GM21529 (cell line): ENCODE results near the gene VPS51.

Experiments
- ATAC-seq: cut with Tn5 transposase; IDR thresholded peaks from one replicate; pipeline ENCODE4 v1.9.1; 2021; ENCODE audit not compliant: unreplicated experiment

VPS51 gene

DNA sequence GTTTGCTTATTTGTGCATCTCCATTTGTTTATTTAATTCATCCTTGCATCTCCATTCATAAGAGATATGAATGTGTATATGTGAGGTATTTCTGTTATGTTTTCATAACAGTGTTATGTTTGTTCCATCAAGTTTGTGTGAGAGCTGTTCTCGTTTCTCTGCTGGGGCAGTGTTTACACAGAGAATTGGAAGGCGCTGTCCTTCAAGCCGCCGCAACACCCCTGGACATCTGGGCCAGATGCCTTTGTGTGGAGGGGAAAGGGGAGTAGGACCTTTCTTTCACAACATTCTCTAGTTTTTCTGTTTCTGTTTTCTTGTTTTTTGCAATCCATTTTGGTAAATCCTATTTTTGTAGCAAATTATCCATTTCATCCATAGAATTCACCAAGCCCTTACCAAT, 8.6 kb downstream of the VPS51 start:
- no peak for ATAC-seq

DNA sequence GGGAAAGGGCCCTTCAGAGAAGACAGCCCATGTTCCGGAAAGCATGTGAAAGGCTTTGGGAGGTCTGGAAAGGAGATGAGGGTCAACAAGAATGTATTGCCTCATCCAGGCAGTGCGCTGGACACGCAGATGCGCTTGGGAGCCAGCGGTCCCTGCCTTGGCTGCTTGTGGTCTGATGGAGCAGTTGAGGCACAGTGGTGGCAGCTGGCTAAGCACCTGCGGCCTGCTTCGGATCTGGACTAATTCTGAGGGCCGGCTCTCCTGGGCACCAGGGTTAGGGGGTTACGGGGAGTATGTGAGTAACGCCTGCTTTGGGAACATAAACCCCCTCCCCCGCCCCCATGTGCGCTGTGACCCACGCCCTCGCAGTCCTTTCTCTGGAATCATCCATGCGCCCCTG, 11.1 kb downstream of the VPS51 start:
- ATAC-seq: no peak

DNA sequence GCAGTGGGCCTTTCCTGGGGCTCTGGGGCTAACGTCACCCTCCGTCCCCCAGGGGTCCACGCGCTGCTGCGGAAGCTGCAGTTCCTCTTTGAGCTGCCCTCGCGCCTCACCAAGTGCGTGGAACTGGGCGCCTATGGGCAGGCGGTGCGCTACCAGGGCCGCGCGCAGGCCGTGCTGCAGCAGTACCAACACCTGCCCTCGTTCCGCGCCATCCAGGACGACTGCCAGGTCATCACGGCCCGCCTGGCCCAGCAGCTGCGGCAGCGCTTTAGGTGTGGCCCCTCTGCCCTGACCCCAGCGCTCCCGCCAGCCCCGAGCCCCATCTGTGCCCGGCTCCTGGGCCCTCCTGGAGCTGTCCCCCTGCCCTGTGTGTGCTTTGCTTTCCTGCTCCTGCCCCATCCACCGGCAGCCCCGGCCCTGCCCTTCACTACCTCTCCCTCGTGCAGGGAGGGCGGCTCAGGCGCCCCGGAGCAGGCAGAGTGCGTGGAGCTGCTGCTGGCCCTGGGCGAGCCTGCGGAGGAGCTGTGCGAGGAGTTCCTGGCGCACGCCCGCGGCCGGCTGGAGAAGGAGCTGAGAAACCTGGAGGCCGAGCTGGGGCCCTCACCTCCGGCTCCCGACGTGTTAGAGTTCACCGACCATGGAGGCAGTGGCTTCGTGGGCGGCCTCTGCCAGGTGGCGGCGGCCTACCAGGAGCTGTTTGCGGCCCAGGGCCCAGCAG, 11.9 kb downstream of the VPS51 start:
- ATAC-seq: no peak

DNA sequence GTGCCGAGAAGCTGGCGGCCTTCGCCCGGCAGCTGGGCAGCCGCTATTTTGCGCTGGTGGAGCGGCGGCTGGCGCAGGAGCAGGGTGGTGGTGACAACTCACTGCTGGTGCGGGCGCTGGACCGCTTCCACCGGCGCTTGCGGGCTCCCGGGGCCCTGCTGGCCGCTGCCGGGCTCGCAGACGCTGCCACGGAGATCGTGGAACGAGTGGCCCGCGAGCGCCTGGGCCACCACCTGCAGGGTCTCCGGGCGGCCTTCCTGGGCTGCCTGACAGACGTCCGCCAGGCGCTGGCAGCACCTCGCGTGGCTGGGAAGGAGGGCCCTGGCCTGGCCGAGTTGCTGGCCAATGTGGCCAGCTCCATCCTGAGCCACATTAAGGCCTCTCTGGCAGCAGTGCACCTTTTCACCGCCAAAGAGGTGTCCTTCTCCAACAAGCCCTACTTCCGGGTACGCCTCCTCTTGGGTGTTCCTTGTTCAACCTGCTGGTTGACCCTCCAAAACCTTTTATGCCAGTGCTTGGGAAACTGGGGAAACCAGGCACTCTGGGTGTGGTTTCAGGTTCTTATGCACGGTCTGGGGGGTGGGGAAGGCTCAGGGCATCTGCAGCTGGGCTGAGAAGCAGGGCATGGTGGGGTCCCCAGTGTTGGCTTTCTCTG, 12.6 kb downstream of the VPS51 start:
- ATAC-seq: no peak

DNA sequence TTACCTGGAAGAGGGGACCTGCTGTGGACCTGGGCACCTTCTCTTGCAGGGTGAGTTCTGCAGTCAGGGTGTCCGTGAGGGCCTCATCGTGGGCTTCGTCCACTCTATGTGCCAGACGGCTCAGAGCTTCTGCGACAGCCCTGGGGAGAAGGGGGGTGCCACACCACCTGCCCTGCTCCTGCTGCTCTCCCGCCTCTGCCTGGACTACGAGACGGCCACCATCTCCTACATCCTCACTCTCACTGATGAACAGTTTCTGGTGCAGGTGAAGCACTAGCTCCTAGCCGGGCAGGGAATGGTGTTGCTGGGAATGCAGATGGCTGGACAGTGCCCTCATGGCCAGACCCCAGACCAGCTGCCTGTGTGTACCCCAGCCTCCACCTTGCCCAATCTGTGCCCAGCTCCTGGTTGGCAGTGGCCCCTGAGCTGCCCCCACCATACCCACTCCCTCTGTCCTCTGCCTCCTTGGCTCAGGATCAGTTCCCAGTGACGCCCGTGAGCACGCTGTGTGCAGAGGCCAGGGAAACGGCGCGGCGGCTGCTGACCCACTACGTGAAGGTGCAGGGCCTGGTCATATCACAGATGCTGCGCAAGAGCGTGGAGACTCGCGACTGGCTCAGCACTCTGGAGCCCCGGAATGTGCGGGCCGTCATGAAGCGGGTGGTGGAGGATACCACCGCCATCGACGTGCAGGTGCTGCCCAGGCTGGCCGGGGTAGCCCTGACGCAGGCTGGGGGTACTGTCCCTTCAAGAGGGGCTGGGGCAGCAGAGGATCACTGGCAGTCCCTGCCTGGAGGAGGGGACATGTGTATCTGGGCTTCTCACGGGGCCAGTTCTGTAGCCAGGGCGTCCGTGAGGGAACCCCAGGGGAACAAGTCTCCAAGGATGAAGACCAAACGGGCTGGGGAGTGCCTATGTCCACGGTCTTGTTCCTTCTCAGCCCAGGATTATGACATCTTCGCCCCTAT, 13.5 kb downstream of the VPS51 start:
- ATAC-seq: no peak

DNA sequence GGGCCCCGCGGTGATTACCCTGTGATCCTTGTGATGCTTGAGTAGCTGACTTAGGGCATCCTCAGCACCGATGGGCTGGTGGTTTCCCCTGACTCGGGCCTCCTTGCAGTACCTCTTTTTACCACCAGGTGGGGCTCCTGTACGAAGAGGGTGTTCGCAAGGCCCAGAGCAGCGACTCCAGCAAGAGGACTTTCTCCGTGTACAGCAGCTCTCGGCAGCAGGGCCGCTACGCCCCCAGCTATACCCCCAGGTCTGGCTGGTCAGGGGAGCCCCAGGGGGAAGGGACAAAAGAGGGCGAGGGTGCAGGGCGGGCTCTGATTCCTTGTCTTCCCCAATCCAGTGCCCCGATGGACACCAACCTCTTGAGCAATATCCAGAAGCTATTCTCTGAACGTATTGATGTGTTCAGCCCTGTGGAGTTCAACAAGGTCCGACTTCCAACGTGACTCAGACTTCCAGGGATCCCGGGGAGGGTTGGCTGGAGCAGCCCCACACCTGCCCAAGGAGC, 14.4 kb downstream of the VPS51 start:
- no peak for ATAC-seq

DNA sequence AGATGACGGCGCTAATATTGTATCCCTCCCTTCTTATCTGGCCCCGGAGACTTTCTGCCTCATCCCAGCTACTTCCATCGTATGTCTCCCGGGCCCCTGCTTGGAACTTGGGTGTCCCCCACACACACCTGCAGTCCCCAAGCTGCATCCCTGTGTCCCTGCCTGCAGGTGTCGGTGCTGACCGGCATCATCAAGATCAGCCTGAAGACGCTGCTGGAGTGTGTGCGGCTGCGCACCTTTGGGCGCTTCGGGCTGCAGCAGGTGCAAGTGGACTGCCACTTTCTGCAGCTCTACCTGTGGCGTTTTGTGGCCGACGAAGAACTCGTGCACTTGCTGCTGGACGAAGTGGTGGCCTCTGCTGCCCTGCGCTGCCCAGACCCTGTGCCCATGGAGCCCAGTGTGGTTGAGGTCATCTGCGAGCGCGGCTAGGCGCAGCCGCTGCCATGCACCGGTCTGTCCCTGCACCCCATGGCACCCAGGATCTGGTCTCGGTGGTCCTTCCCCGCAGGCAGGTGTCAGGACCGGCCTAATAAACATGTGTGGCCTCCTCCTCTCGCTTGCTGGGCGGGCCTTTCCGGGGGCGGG, 15.2 kb downstream of the VPS51 start:
- ATAC-seq: no peak

DNA sequence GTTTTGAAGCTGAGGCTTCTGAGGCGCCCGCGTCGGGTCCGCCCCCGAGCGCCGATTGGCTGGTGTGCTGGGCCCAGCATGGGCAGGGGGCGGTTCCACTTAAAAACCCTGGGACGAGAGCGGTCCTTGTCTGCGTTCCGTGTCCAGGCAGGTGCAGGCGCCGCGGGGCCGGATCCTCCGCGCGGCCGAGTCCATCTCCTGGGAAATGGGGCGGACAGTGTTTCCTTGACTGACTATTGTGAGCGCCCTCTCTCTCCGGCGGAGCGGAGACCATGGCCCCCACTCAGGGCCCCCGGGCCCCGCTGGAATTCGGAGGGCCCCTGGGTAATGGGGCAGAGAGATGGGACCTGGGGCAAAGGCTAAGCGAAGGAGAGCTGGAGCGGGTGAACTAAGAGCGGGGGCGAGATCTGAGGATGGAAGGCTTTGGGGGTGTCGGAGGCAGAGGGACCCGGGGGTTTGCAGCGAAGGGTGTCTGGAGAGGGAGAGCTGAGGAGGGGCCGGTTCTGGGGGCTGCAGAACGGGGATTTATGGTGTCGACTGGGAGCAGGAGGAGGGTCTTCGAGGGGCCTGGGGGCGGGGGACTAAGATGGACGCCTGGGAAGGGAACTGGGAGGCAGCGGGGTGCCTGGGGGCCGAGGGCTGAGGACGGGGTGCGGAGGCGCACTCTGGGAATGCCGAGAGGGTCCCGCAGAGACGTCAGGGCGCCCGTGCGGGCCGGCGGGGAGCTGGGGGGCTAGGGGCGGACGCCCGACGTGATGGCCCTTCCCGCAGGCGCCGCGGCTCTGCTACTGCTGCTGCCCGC, 15.9 kb downstream of the VPS51 start, which contains the start of gene TM7SF2:
TM7SF2 (plus strand) TSS at position 129 of the 802 bp plus-strand sequence; CDS start at position 273, 144 bp downstream.
- ATAC-seq: peak; percentile 64

DNA sequence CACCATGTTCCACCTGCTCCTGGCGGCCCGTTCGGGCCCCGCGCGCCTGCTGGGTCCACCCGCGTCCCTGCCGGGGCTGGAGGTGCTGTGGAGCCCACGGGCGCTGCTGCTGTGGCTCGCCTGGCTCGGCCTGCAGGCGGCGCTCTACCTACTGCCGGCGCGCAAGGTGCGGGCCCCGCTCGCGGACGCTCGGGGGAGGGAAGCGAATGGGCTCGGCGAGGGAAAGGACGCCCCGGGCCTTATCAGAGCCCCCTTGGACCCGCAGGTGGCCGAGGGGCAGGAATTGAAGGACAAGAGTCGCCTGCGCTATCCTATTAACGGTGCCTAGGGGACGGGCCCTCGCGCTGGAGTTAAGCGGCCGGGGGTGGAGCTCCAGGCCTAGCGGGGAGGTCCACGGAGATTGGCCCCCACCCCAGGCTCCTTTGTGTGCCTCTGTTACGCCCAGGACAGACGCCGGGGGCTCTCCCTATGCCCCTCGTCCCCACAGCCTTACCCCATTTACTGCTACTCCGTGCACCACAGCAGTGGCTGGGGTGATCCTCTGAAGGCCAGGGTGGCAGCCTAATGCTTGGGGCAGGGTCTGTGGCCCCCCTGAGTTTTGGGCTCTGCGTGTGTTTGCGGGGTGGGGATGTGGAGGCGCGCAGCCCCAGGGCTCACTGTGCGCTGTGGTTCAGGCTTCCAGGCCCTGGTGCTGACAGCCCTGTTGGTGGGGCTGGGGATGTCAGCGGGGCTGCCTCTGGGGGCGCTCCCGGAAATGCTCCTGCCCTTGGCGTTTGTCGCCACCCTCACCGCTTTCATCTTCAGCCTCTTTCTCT, 16.7 kb downstream of the VPS51 start:
- ATAC-seq: no peak

DNA sequence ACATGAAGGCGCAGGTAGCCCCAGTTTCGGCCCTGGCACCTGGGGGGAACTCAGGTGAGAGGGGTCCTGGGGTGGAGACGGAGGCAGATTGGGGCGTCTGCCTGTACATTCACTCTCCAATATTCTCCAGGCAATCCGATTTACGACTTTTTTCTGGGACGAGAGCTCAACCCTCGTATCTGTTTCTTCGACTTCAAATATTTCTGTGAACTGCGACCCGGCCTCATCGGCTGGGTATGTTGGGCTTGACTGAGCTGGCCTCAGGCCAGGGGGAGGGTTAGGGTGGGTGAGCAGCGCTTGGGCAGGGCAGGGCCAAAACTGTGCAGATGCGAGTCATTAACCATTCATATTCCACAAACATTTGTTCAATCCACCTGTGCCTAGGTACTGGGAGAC, 17.3 kb downstream of the VPS51 start:
- no peak for ATAC-seq

DNA sequence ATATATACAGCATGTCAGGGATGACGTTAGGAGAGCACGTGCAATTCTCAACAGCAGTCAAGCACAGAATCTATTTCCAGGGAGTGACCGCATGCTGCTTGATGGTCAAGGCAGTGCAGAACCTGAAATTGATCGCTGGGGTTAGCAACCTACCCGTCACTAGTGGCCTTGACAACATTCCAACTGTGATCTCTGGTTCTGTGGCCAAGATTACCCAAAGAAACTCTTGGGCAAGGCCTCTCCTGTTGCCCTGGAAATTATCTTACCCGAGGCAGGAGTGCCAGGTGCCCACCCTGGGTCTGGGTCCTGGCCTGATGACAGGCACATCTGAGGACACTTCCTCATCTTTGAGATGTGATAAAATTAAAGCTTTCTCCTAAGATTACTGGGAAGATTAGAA, 17.8 kb downstream of the VPS51 start:
- no peak for ATAC-seq

DNA sequence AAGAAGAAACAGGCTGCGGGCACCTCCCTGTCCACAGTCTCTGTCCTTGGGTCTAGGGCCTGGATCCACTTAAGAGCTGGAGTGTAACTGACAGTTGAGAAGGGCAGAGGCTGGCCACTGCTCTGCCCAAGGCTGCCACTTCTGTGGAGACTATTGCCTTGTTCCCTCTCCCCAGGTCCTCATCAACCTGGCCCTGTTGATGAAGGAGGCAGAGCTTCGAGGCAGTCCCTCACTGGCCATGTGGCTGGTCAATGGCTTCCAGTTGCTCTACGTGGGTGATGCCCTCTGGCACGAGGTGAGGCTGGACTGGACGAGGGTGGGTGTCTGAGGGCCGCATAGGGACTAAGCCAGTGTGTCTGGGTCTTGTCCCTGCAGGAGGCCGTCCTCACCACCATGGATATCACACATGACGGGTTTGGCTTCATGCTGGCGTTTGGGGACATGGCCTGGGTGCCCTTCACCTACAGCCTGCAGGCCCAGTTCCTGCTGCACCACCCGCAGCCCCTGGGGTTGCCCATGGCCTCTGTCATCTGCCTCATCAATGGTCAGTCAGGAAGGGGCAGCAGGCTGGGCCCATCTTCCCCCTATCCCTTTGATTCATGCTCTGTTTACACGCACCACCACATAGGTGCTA, 18.6 kb downstream of the VPS51 start:
- no peak for ATAC-seq

DNA sequence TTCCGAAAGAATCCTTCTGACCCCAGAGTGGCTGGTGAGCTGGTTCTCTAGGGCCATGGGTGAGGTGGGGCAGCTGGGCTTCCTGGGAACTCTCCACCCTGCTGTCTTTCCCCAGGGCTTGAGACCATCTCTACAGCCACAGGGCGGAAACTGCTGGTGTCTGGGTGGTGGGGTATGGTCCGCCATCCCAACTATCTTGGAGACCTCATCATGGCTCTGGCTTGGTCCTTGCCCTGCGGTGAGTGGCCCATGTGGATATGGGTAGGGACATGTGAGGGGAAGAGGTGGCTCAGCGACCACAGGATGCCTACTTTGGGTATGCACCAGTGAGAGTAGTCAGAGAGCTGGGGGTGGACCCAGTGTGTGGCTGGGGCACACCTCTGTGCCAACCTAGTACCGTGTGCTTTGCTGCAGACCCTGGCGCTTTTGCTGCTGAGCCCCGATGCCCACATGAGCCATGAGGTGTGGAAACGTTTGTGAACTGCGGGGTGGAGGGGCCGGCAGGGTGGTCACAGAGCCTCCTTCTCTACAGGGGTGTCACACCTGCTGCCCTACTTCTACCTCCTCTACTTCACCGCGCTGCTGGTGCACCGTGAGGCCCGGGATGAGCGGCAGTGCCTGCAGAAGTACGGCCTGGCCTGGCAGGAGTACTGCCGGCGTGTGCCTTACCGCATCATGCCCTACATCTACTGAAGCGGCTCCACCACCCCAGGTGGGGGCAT, 19.5 kb downstream of the VPS51 start:
- ATAC-seq: no peak

DNA sequence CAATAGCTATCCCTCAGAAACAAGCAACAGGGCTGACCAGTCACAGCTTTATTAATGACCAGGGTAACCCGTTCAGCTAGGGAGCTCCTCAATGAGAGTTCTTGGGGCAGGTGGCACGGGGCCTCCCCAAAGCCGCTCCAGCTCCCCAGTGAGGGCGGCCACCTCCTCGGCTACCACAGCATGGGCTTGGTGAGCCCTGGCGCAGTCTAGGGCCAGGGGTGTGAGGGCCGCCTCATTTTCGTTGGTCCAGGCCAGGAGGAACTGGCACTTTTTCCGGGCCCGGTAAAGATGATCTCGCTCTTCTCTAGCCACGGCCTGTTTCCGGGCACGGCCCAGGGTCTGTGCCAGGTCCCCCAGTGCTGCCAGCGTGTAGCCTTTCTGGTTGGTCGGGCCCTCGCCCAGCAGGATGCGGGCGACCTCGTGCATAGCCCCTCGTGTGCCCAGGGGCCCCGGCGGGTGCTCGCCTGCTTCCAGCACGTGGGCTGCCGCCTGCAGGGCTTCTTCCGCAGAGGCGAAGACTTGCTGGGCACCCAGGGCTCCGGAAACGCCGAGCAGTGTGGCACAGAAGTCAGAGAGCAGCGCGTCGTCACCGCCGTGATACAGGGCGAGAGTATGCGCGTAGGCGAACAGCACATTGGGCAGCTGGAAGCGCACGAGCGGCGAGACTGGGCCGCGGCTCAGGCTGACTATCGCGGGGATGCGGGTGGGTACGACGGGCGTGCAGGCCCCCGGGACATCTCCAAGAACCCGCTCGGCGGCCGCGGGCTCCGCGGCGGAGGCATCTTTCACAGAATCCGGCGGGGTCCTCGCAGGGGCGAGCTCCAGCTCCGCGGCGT, 20.6 kb downstream of the VPS51 start:
- ATAC-seq: no peak

DNA sequence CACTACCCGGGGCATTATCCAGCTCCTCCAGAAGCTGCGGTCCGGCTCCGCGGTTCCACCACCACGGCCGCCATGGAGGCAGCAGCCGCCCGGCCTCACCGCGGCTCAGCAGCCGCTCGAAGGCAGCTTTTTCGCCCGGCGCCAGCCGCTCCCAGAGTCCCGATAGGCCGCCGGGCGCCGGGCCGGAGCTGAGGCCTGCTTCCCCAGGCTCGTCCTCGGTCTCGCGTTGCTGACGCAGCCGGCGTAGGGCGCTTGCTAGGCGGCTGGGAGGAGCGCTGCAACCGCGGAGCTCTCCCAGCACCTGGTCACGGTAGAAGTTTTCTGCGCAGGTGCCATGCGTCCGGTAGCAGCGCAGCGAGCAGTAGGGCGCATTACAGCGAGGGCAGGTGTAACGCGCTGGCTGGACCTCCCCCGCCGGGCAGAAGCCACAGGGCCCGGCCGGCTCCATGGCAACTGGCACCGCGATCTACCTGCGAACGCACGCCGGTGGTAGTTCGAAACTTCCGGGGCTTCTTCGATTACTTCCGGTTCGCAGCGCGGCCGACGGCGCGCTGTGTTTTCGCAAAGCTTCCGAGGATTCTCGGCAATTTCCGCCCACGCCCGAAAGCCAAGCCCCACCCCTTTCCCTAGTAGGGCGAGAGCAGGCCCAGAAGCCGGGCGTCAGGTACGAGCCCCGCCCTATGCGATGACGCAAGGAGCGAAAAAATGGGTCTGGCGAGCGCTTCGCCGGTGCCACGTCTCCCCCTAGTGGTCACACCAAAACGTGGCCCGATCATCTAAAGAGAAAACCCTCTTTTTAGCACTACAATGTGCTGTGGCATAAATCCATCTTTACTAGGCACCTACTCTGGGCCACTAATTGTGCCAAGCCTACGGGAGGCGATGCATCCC, 21.4 kb downstream of the VPS51 start, which contains the start of gene ZNHIT2:
ZNHIT2 (minus strand) TSS at position 496 of the 891 bp plus-strand sequence; CDS start at position 448, 48 bp downstream.
- peak; percentile 48 for ATAC-seq
